Sigmoid colon (tissue), 7 donors: ENCODE data around the gene CAMK4. TPM values are rescaled to one million over a fixed set of nuclear protein-coding genes. Genes with fewer than 3 reads are reported as not detected.

Experiments used
- DNase-seq: peaks from one replicate; pipeline ENCODE4 v3.0.0-alpha.2; 2019
- H3K27ac ChIP-seq, 4 donors: fragments of 200-600 bp; sonication (generic); one replicate each; pipeline ENCODE4 v1.5.1; 2016 to 2019; ENCODE audit warnings: mild to moderate bottlenecking in 1 of 4
- H3K27me3 ChIP-seq, 3 donors: fragments of 200-600 bp; sonication (generic); one replicate each; pipeline ENCODE4 v1.5.1; 2019; ENCODE audit warnings: mild to moderate bottlenecking in 1 of 3
- H3K36me3 ChIP-seq, 4 donors: fragments of 200-600 bp; sonication (generic); one replicate each; pipeline ENCODE4 v1.5.1; 2016 to 2019
- H3K4me1 ChIP-seq, 4 donors: fragments of 200-600 bp; sonication (generic); one replicate each; pipeline ENCODE4 v1.5.1; 2017 to 2019
- H3K4me3 ChIP-seq, 4 donors: fragments of 200-600 bp; sonication (generic); one replicate each; pipeline ENCODE4 v1.5.1; 2017 to 2019; ENCODE audit warnings: mild to moderate bottlenecking in 2 of 4, moderate library complexity in 1 of 4
- H3K9me3 ChIP-seq, 4 donors: fragments of 200-600 bp in 3 of 4; sonication (generic) in 3 of 4; one replicate each; pipeline versions ENCODE4 v1.5.1 to v1.6.1; 2013 to 2019
- EP300 ChIP-seq, 4 donors: sonication (generic); formaldehyde crosslinking; IDR thresholded peaks; one replicate each; pipeline ENCODE4 v1.6.1; 2017; ENCODE audit warnings: antibody characterized with exemption in 4 of 4
- POLR2A ChIP-seq, 2 donors: fragments of 450-650 bp; IDR thresholded peaks; one replicate each; pipeline ENCODE4 v1.6.1; 2016; ENCODE audit warnings: antibody characterized with exemption in 2 of 2, mild to moderate bottlenecking in 2 of 2, moderate library complexity in 2 of 2
- POLR2AphosphoS5 ChIP-seq, 4 donors: sonication (generic); formaldehyde crosslinking; IDR thresholded peaks; one replicate each; pipeline ENCODE4 v1.6.1; 2017; ENCODE audit warnings: antibody characterized with exemption in 4 of 4
- WGBS, 2 donors: extraction: QIAGEN DNeasy Blood & Tissue Kit; methylation state at CpG; one replicate each; pipeline ENCODE4 v1.1.7; 2013; 5-methylcytosine and 5-hydroxymethylcytosine counted together
- intact Hi-C: fragments of 100-400 bp; cut with DNase I; formaldehyde crosslinking; loops from one replicate; pipeline ENCODE4 v1.15.1; 2023
- polyA plus RNA-seq, 3 donors: library from polyadenylated mRNA; stranded (reverse); fragments of 200-250 nt; gene quantifications; one replicate each; pipeline ENCODE4 v1.2.3, GENCODE V29; 2013
- total RNA-seq, 4 donors: library from RNA; depleted of rRNA; stranded (reverse); fragments of >200 nt; gene quantifications; one replicate each; pipeline ENCODE4 v1.1.0, GENCODE V29; 2016
- TF ChIP-seq, protein P1 (sequence below), 4 experiments: fragments of 450-650 bp in 3 of 4; fragments of 200-600 bp in 1 of 4; IDR thresholded peaks; one replicate each; pipeline ENCODE4 v1.5.1; 2016 to 2019; ENCODE audit warnings: antibody characterized with exemption in 4 of 4, mild to moderate bottlenecking in 3 of 4, moderate library complexity in 2 of 4
- donor health status: healthy with polysubstance abuse.
- donor health status: Bipolar disorder and iron deficiency.
- donor health status: healthy.

Gene CAMK4
- total and polyA plus RNA-seq, 7 donors: 0.23 to 4.0 (median 2.3) TPM

DNA sequence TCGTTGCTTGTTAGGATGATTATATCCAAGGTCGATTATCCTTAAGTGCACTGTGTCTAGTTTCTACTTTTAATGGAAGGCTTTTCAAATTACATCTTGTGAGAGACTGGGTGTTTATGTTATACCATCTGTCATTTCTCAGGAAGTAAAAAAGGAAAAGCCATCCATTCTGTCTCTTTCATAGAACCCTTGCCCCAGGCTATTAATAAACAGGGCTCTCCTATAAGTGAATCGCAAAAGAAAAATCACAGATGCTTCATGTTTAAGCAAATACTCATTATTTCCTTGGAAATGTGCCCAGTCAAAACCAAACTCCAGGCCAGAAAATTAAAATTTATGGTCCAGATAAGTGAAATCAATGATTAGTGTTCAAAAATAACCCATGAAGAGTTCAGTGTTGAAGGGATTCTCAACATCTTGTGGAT, 230.0 kb downstream of the CAMK4 start:
- DNase-seq: no peak
- Histone ChIP-seq H3K27ac (no peak overlapping the region), H3K27me3 (no peaks in the 10 kb centered on the region), H3K36me3 (no peaks in the 10 kb centered on the region), H3K4me1 (peaks cover 0 to 16% (median 0%) of the 10 kb centered on the region in 4 donors), H3K4me3 (no peak overlapping the region), H3K9me3 (no peaks in the 10 kb centered on the region)
- whole genome bisulfite sequencing, 2 donors: 65 to 76% methylated on average over 3 of the region's 3 CpGs
- intact Hi-C loops: no loop called here
- TF ChIP-seq POLR2AphosphoS5 (IDR thresholded peaks at IDR 0.05) (no peak), EP300 (IDR thresholded peaks at IDR 0.05) (no peak), POLR2A (IDR thresholded peaks at IDR 0.05) (no peak)
- TF ChIP-seq, protein P1, sequence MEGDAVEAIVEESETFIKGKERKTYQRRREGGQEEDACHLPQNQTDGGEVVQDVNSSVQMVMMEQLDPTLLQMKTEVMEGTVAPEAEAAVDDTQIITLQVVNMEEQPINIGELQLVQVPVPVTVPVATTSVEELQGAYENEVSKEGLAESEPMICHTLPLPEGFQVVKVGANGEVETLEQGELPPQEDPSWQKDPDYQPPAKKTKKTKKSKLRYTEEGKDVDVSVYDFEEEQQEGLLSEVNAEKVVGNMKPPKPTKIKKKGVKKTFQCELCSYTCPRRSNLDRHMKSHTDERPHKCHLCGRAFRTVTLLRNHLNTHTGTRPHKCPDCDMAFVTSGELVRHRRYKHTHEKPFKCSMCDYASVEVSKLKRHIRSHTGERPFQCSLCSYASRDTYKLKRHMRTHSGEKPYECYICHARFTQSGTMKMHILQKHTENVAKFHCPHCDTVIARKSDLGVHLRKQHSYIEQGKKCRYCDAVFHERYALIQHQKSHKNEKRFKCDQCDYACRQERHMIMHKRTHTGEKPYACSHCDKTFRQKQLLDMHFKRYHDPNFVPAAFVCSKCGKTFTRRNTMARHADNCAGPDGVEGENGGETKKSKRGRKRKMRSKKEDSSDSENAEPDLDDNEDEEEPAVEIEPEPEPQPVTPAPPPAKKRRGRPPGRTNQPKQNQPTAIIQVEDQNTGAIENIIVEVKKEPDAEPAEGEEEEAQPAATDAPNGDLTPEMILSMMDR (IDR thresholded peaks at IDR 0.05): no peak

DNA sequence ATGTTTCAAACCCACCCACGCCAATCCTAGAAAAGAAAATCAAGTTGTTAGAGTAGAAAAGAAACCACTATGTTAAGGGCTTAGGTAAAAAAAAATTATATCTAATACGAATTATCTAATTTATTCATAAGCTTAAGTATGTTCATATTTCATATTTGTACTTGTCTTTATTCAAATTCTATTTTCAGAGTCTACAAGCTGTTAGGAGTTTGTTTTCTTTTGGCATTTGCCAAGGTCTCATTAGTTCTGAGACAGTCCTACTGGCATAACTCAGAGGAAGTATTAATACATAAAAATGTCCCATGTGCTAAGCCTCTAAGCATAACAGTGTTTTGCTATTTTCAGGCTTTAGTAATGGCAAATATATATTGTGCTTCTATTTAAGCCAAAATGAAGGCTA, 230.6 kb downstream of the CAMK4 start:
- Histone ChIP-seq H3K36me3 (no peaks in the 10 kb centered on the region), H3K9me3 (no peaks in the 10 kb centered on the region), H3K4me3 (no peak overlapping the region), H3K4me1 (peaks cover 0 to 16% (median 0%) of the 10 kb centered on the region in 4 donors), H3K27ac (no peak overlapping the region), H3K27me3 (no peaks in the 10 kb centered on the region)
- intact Hi-C loops: no loop called here
- WGBS, 2 donors: 66 to 76% methylated on average over 2 of the region's 2 CpGs
- DNase-seq: no peak
- TF ChIP-seq EP300 (IDR thresholded peaks at IDR 0.05): no peak
- TF ChIP-seq, protein P1 (IDR thresholded peaks at IDR 0.05): no peak
- TF ChIP-seq POLR2A (IDR thresholded peaks at IDR 0.05): no peak
- TF ChIP-seq POLR2AphosphoS5 (IDR thresholded peaks at IDR 0.05): no peak

DNA sequence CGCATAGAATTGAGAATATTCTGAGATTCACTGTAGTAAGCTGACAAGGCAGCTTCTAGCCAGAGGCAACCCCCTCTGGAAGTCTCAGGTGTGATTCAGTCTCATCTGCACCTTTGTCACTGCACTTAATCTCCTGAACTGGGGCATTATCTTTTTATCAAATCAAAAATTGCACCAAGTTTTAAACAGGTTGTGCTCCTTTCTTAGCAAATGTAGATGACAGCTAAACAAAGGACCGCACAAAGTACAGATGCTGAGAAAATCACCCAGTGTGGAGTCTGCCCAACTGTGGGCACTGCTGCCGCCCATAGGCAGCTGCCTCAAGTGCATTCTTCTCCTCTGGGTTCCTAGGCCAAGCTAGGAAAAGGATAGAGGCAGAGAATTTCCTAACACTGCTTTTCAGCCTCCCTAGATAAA, 237.1 kb downstream of the CAMK4 start:
- TF ChIP-seq, protein P1 (IDR thresholded peaks at IDR 0.05): no peak
- TF ChIP-seq POLR2A (IDR thresholded peaks at IDR 0.05) (no peak), EP300 (IDR thresholded peaks at IDR 0.05) (no peak), POLR2AphosphoS5 (IDR thresholded peaks at IDR 0.05) (no peak)
- Histone ChIP-seq H3K4me3 (no peak overlapping the region), H3K27ac (no peak overlapping the region), H3K4me1 (no peaks in the 10 kb centered on the region), H3K27me3 (no peaks in the 10 kb centered on the region), H3K9me3 (no peaks in the 10 kb centered on the region), H3K36me3 (no peaks in the 10 kb centered on the region)
- no peak for DNase-seq
- intact Hi-C loops: no loop called here
- 41 to 59% methylated on average over 3 of the region's 3 CpGs for WGBS, 2 donors

DNA sequence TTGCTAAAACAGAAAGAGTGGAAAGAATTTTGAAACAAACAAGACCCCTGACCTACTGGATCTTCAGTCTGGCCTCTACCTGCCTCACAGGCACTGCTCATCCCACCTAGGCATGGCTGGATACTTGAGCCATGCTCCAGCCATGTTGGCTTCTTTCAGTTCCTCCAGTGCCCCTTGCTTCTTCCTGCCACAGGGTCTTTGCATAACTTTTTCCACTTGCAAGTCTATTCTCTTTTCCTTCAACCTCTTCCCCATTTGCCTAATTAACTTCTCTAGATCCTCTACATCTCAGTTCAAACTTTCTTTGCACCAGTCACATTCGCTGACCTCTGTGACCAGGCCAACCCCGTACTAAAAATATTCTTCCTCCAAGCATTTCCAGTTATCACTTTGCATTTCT, 237.8 kb downstream of the CAMK4 start:
- Histone ChIP-seq H3K36me3 (no peaks in the 10 kb centered on the region), H3K4me1 (no peaks in the 10 kb centered on the region), H3K27ac (no peak overlapping the region), H3K27me3 (no peaks in the 10 kb centered on the region), H3K4me3 (no peak overlapping the region), H3K9me3 (no peaks in the 10 kb centered on the region)
- 68 to 81% methylated on average over 2 of the region's 2 CpGs for WGBS, 2 donors
- no peak for DNase-seq
- no peak for TF ChIP-seq POLR2A (IDR thresholded peaks at IDR 0.05)
- no peak for TF ChIP-seq EP300 (IDR thresholded peaks at IDR 0.05)
- intact Hi-C loops: no loop called here

DNA sequence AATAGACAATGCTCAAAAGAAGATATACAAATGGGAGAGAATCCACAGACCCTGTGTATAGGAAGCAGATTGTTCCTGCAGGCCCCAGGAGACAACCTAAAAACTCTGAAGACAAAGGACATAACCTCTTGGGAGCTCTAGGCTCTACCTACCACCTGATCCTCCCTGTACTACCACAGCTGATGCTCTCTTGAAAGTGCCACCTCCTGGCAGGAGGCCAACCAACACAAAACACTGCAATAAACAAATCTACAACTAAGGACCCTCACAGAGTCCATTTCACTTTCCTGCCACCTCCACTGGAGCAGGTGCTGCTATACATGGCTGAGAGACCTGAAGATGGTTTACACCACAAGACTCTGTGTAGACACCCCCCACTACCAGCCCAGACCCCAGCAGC, 239.1 kb downstream of the CAMK4 start:
- no peaks in the 10 kb centered on the region for H3K27me3 ChIP-seq
- H3K27ac ChIP-seq: no peak overlapping the region
- DNase-seq: no peak
- no peaks in the 10 kb centered on the region for H3K9me3 ChIP-seq
- intact Hi-C loops: no loop called here
- no peak overlapping the region for H3K4me3 ChIP-seq
- TF ChIP-seq EP300 (IDR thresholded peaks at IDR 0.05) (no peak), POLR2AphosphoS5 (IDR thresholded peaks at IDR 0.05) (no peak), POLR2A (IDR thresholded peaks at IDR 0.05) (no peak)
- TF ChIP-seq, protein P1 (IDR thresholded peaks at IDR 0.05): no peak
- H3K4me1 ChIP-seq: no peaks in the 10 kb centered on the region
- H3K36me3 ChIP-seq: no peaks in the 10 kb centered on the region
